ENCODE measurements around the gene ARID1A.

Gene ARID1A

GRCh38 chr1:26677306-26678115 is 18.3 kb upstream of the ARID1A start:
- Histone ChIP-seq H2BK120ac (ENCODE audit: insufficient read depth, low read length, poor library complexity) (no peak overlapping the region), H3K4me3 (ENCODE audit: low read depth, low read length) (no peak overlapping the region), H3K4ac (ENCODE audit: low read depth, low read length) (no peak overlapping the region), H3K36me3 (ENCODE audit: control insufficient read depth in 1 of 2, insufficient read depth in 2 of 2, low read length in 2 of 2) (no peaks in the 10 kb centered on the region), H3K9ac (ENCODE audit: low read length) (no peak overlapping the region), H3K9me3 (ENCODE audit: insufficient read depth, low read depth, low read length) (no peaks in the 10 kb centered on the region), H3K27me3 (ENCODE audit: insufficient read depth, low read length) (no peaks in the 10 kb centered on the region), H3K23ac (ENCODE audit: low read length) (no peak overlapping the region), H3K4me1 (ENCODE audit: control insufficient read depth in 1 of 2, insufficient read depth in 2 of 2, low read length in 2 of 2) (no peaks in the 10 kb centered on the region), H3K4me2 (ENCODE audit: low read length) (no peak overlapping the region), H2AK5ac (ENCODE audit: low read length) (no peak overlapping the region), H3K79me2 (ENCODE audit: control insufficient read depth, insufficient read depth, low read length, poor library complexity) (no peaks in the 10 kb centered on the region), H3K18ac (ENCODE audit: low read length) (no peak overlapping the region), H2AFZ (ENCODE audit: insufficient read depth, low read length, poor library complexity) (no peak overlapping the region), H3K27ac (ENCODE audit: low read depth, low read length) (no peak overlapping the region), H2BK5ac (ENCODE audit: low read depth, low read length, poor library complexity) (no peak overlapping the region), H2BK12ac (ENCODE audit: low read length) (no peak overlapping the region), H4K91ac (ENCODE audit: low read depth, low read length) (no peak overlapping the region), H3K79me1 (ENCODE audit: low read length) (no peaks in the 10 kb centered on the region), H4K12ac (ENCODE audit: low read depth, low read length) (no peak overlapping the region), H4K8ac (ENCODE audit: low read depth, low read length) (no peak overlapping the region), H3K14ac (ENCODE audit: low read length) (no peak overlapping the region)
- DNase-seq: peak; percentile 63 to 73
- whole genome bisulfite sequencing (ENCODE audit: extremely low coverage, insufficient coverage, insufficient read length): no CpG with 5 or more reads among the region's 9 CpGs

- no peak overlapping the region for H4K12ac ChIP-seq (ENCODE audit: low read depth, low read length)
- peak; percentile 45 to 84 for DNase-seq
- no peaks in the 10 kb centered on the region for H3K36me3 ChIP-seq (ENCODE audit: control insufficient read depth in 1 of 2, insufficient read depth in 2 of 2, low read length in 2 of 2)
These were observed 10.9 kb upstream of the ARID1A start for GRCh38 chr1:26684763-26685508.

GRCh38 chr1:26686795-26687194 is 9.0 kb upstream of the ARID1A start:
- DNase-seq: peak in 1 of 2 donors; percentile 72
- Histone ChIP-seq H3K36me3 (ENCODE audit: control insufficient read depth in 1 of 2, insufficient read depth in 2 of 2, low read length in 2 of 2) (no peaks in the 10 kb centered on the region), H4K91ac (ENCODE audit: low read depth, low read length) (no peak overlapping the region), H3K4me3 (ENCODE audit: low read depth, low read length) (no peak overlapping the region), H4K8ac (ENCODE audit: low read depth, low read length) (no peak overlapping the region), H3K18ac (ENCODE audit: low read length) (no peak overlapping the region), H3K27me3 (ENCODE audit: insufficient read depth, low read length) (no peaks in the 10 kb centered on the region), H2AFZ (ENCODE audit: insufficient read depth, low read length, poor library complexity) (no peak overlapping the region), H3K9me3 (ENCODE audit: insufficient read depth, low read depth, low read length) (no peaks in the 10 kb centered on the region), H2BK12ac (ENCODE audit: low read length) (no peak overlapping the region), H3K4me2 (ENCODE audit: low read length) (no peak overlapping the region), H3K79me2 (ENCODE audit: control insufficient read depth, insufficient read depth, low read length, poor library complexity) (no peaks in the 10 kb centered on the region), H3K14ac (ENCODE audit: low read length) (no peak overlapping the region), H3K79me1 (ENCODE audit: low read length) (peaks cover 2% of the 10 kb centered on the region), H3K27ac (ENCODE audit: low read depth, low read length) (no peak overlapping the region), H2BK5ac (ENCODE audit: low read depth, low read length, poor library complexity) (no peak overlapping the region), H3K23ac (ENCODE audit: low read length) (no peak overlapping the region), H3K4ac (ENCODE audit: low read depth, low read length) (no peak overlapping the region), H3K4me1 (ENCODE audit: control insufficient read depth in 1 of 2, insufficient read depth in 2 of 2, low read length in 2 of 2) (no peaks in the 10 kb centered on the region), H3K9ac (ENCODE audit: low read length) (no peak overlapping the region), H4K12ac (ENCODE audit: low read depth, low read length) (no peak overlapping the region), H2BK120ac (ENCODE audit: insufficient read depth, low read length, poor library complexity) (no peak overlapping the region), H2AK5ac (ENCODE audit: low read length) (no peak overlapping the region)
- WGBS (ENCODE audit: extremely low coverage, insufficient coverage, insufficient read length): no CpG with 5 or more reads among the region's 1 CpG

More at GRCh38 chr1:26684763-26685508, 10.9 kb upstream of the ARID1A start:
- peak overlapping the region; percentile 64 for H2BK12ac ChIP-seq (ENCODE audit: low read length)
- H3K4me1 ChIP-seq (ENCODE audit: control insufficient read depth in 1 of 2, insufficient read depth in 2 of 2, low read length in 2 of 2): no peaks in the 10 kb centered on the region
- no peaks in the 10 kb centered on the region for H3K9me3 ChIP-seq (ENCODE audit: insufficient read depth, low read depth, low read length)
- H3K4ac ChIP-seq (ENCODE audit: low read depth, low read length): no peak overlapping the region
- no peak overlapping the region for H2BK5ac ChIP-seq (ENCODE audit: low read depth, low read length, poor library complexity)
- no peak overlapping the region for H3K4me3 ChIP-seq (ENCODE audit: low read depth, low read length)
- no CpG with 5 or more reads among the region's 4 CpGs for WGBS (ENCODE audit: extremely low coverage, insufficient coverage, insufficient read length)
- H3K23ac ChIP-seq (ENCODE audit: low read length): no peak overlapping the region
- H3K27me3 ChIP-seq (ENCODE audit: insufficient read depth, low read length): no peaks in the 10 kb centered on the region
- H2AFZ ChIP-seq (ENCODE audit: insufficient read depth, low read length, poor library complexity): no peak overlapping the region
- no peak overlapping the region for H3K14ac ChIP-seq (ENCODE audit: low read length)
- H3K27ac ChIP-seq (ENCODE audit: low read depth, low read length): no peak overlapping the region
- no peak overlapping the region for H2BK120ac ChIP-seq (ENCODE audit: insufficient read depth, low read length, poor library complexity)
- no peak overlapping the region for H3K4me2 ChIP-seq (ENCODE audit: low read length)
- H3K79me1 ChIP-seq (ENCODE audit: low read length): no peaks in the 10 kb centered on the region
- no peak overlapping the region for H4K8ac ChIP-seq (ENCODE audit: low read depth, low read length)
- H3K18ac ChIP-seq (ENCODE audit: low read length): no peak overlapping the region
- H3K79me2 ChIP-seq (ENCODE audit: control insufficient read depth, insufficient read depth, low read length, poor library complexity): no peaks in the 10 kb centered on the region
- no peak overlapping the region for H4K91ac ChIP-seq (ENCODE audit: low read depth, low read length)
- no peak overlapping the region for H2AK5ac ChIP-seq (ENCODE audit: low read length)
- H3K9ac ChIP-seq (ENCODE audit: low read length): no peak overlapping the region

- Histone ChIP-seq H3K36me3 (ENCODE audit: control insufficient read depth in 1 of 2, insufficient read depth in 2 of 2, low read length in 2 of 2) (no peaks in the 10 kb centered on the region), H3K4me3 (ENCODE audit: low read depth, low read length) (no peak overlapping the region), H3K4me1 (ENCODE audit: control insufficient read depth in 1 of 2, insufficient read depth in 2 of 2, low read length in 2 of 2) (peaks cover 5 to 8% of the 10 kb centered on the region in 2 experiments), H3K9me3 (ENCODE audit: insufficient read depth, low read depth, low read length) (no peaks in the 10 kb centered on the region), H3K23ac (ENCODE audit: low read length) (no peak overlapping the region), H3K27ac (ENCODE audit: low read depth, low read length) (no peak overlapping the region), H2AK5ac (ENCODE audit: low read length) (no peak overlapping the region), H3K4ac (ENCODE audit: low read depth, low read length) (no peak overlapping the region), H3K18ac (ENCODE audit: low read length) (no peak overlapping the region), H3K14ac (ENCODE audit: low read length) (no peak overlapping the region), H3K27me3 (ENCODE audit: insufficient read depth, low read length) (no peaks in the 10 kb centered on the region), H4K8ac (ENCODE audit: low read depth, low read length) (no peak overlapping the region), H2BK5ac (ENCODE audit: low read depth, low read length, poor library complexity) (no peak overlapping the region), H3K9ac (ENCODE audit: low read length) (no peak overlapping the region), H3K4me2 (ENCODE audit: low read length) (no peak overlapping the region), H3K79me1 (ENCODE audit: low read length) (peaks cover 21% of the 10 kb centered on the region), H2BK12ac (ENCODE audit: low read length) (no peak overlapping the region), H2AFZ (ENCODE audit: insufficient read depth, low read length, poor library complexity) (no peak overlapping the region), H4K12ac (ENCODE audit: low read depth, low read length) (no peak overlapping the region), H3K79me2 (ENCODE audit: control insufficient read depth, insufficient read depth, low read length, poor library complexity) (peaks cover 6% of the 10 kb centered on the region), H2BK120ac (ENCODE audit: insufficient read depth, low read length, poor library complexity) (no peak overlapping the region), H4K91ac (ENCODE audit: low read depth, low read length) (no peak overlapping the region)
- DNase-seq: no peak
- no CpG with 5 or more reads among the region's 9 CpGs for WGBS (ENCODE audit: extremely low coverage, insufficient coverage, insufficient read length)
These were observed 6.3 kb upstream of the ARID1A start for GRCh38 chr1:26689504-26689903.

All from trophoblast cell (in vitro differentiated cells and primary cell).